DOHH2 (cell line): Measurements from ENCODE around the gene PLCB4.

Source experiments
- H3F3A ChIP-seq: fragments of 200-600 bp; sonication (generic), shearing (Covaris generic); 2 replicates; pipeline ENCODE4 v1.6.0; 2016; ENCODE audit warnings: antibody characterized with exemption, mild to moderate bottlenecking; ENCODE audit not compliant: control insufficient read depth, insufficient read depth
- H3K27ac ChIP-seq: fragments of 200-600 bp; sonication (generic); 2 replicates; pipeline ENCODE4 v1.5.1; 2014; ENCODE audit warnings: low read depth, mild to moderate bottlenecking, low read length, moderate library complexity
- H3K27me3 ChIP-seq: fragments of 200-600 bp; sonication (generic); 2 replicates; pipeline ENCODE4 v1.6.1; 2014; ENCODE audit warnings: mild to moderate bottlenecking, low read length, mixed read lengths; ENCODE audit not compliant: control insufficient read depth
- H3K36me3 ChIP-seq: fragments of 200-600 bp; sonication (generic); 2 replicates; pipeline ENCODE4 v1.6.1; 2014; ENCODE audit warnings: mild to moderate bottlenecking, low read length, moderate library complexity, mixed read lengths; ENCODE audit not compliant: control insufficient read depth
- H3K4me1 ChIP-seq: fragments of 200-600 bp; sonication (generic); 2 replicates; pipeline ENCODE4 v1.6.1; 2014; ENCODE audit warnings: mild to moderate bottlenecking, low read length, mixed read lengths; ENCODE audit not compliant: control insufficient read depth
- H3K4me2 ChIP-seq: fragments of 200-600 bp; sonication (generic); 2 replicates; pipeline ENCODE4 v1.6.0; 2014; ENCODE audit warnings: mild to moderate bottlenecking, low read length, moderate library complexity
- H3K4me3 ChIP-seq: fragments of 200-600 bp; sonication (generic); 2 replicates; pipeline ENCODE4 v1.5.1; 2014; ENCODE audit warnings: mild to moderate bottlenecking, low read length, mixed read lengths
- H3K79me2 ChIP-seq: fragments of 200-600 bp; sonication (generic); 2 replicates; pipeline ENCODE4 v1.6.1; 2014; ENCODE audit warnings: mild to moderate bottlenecking, low read length, mixed read lengths; ENCODE audit not compliant: control insufficient read depth
- H3K9me2 ChIP-seq: fragments of 200-600 bp; sonication (generic); replicated peaks from 2 replicates; pipeline ENCODE4 v1.6.1; 2014; ENCODE audit warnings: mild to moderate bottlenecking, low read length, mixed read lengths; ENCODE audit not compliant: control insufficient read depth
- H3K9me3 ChIP-seq: fragments of 200-600 bp; sonication (generic); 2 replicates; pipeline ENCODE4 v1.6.1; 2014; ENCODE audit warnings: antibody characterized with exemption, low read length, mixed read lengths; ENCODE audit not compliant: control insufficient read depth, insufficient read depth
- H4K20me1 ChIP-seq: fragments of 200-600 bp; sonication (generic); 2 replicates; pipeline ENCODE4 v1.6.0; 2014; ENCODE audit warnings: low read depth, mild to moderate bottlenecking, antibody characterized with exemption, low read length, moderate library complexity; ENCODE audit not compliant: control insufficient read depth, insufficient read depth
- CTCF ChIP-seq: fragments of 200-600 bp; sonication (generic); IDR thresholded peaks from one replicate; pipeline ENCODE4 v1.5.1; 2014; ENCODE audit warnings: antibody characterized with exemption, mild to moderate bottlenecking, low read depth, low read length; ENCODE audit not compliant: poor library complexity, severe bottlenecking
- EZH2phosphoT487 ChIP-seq: fragments of 200-600 bp; sonication (generic); IDR thresholded peaks from 2 replicates; pipeline ENCODE4 v1.6.1; 2017; ENCODE audit warnings: borderline replicate concordance, mild to moderate bottlenecking, antibody characterized with exemption, low read length, moderate library complexity, mixed read lengths

Gene PLCB4

GRCh38 chr20:9070304-9070703, 1.4 kb downstream of the PLCB4 start:
- H3K79me2 ChIP-seq = no peaks in the 10 kb centered on the region
- no peak overlapping the region for H3K27ac ChIP-seq
- H4K20me1 ChIP-seq = no peaks in the 10 kb centered on the region
- no peak overlapping the region for H3K4me3 ChIP-seq
- H3F3A ChIP-seq = no peaks in the 10 kb centered on the region
- TF ChIP-seq EZH2phosphoT487 (no peak), CTCF (no peak)
- H3K9me2 ChIP-seq = no peaks in the 10 kb centered on the region
- H3K4me2 ChIP-seq = no peak overlapping the region
- peaks cover 5% of the 10 kb centered on the region; the same call in 1 of the 2 replicates for H3K9me3 ChIP-seq
- H3K27me3 ChIP-seq = no peaks in the 10 kb centered on the region
- no peaks in the 10 kb centered on the region for H3K4me1 ChIP-seq
- no peaks in the 10 kb centered on the region for H3K36me3 ChIP-seq

GRCh38 chr20:9071976-9072726, 3.3 kb downstream of the PLCB4 start:
- no peak for TF ChIP-seq CTCF
- TF ChIP-seq EZH2phosphoT487 = no peak
- Histone ChIP-seq H3K27ac (no peak overlapping the region), H3K4me3 (no peak overlapping the region), H3K9me3 (peaks cover 5% of the 10 kb centered on the region; the same call in 1 of the 2 replicates), H3F3A (no peaks in the 10 kb centered on the region), H3K79me2 (no peaks in the 10 kb centered on the region), H3K4me2 (no peak overlapping the region), H3K36me3 (no peaks in the 10 kb centered on the region), H3K27me3 (no peaks in the 10 kb centered on the region), H3K9me2 (no peaks in the 10 kb centered on the region), H4K20me1 (no peaks in the 10 kb centered on the region), H3K4me1 (no peaks in the 10 kb centered on the region)

- H3K4me1 ChIP-seq = no peaks in the 10 kb centered on the region
Observed at GRCh38 chr20:9072861-9073500, 4.1 kb downstream of the PLCB4 start.

More at GRCh38 chr20:9072861-9073500, 4.1 kb downstream of the PLCB4 start:
- Histone ChIP-seq H3K9me2 (no peaks in the 10 kb centered on the region), H3K9me3 (no peaks in the 10 kb centered on the region; the same call in 1 of the 2 replicates), H3K27me3 (no peaks in the 10 kb centered on the region), H3K4me2 (no peak overlapping the region), H4K20me1 (no peaks in the 10 kb centered on the region), H3F3A (no peaks in the 10 kb centered on the region), H3K36me3 (no peaks in the 10 kb centered on the region), H3K4me3 (no peak overlapping the region), H3K79me2 (no peaks in the 10 kb centered on the region), H3K27ac (no peak overlapping the region)
- TF ChIP-seq CTCF (no peak), EZH2phosphoT487 (no peak)
